ENCODE measurements around the gene SPAG16.

- no peak for TF ChIP-seq CEBPB (IDR thresholded peaks at IDR 0.05)
- TF ChIP-seq TAF1 (IDR thresholded peaks at IDR 0.05; ENCODE audit: low read depth) = no peak
- TF ChIP-seq ZBTB7A (IDR thresholded peaks at IDR 0.05; ENCODE audit: low read depth) = no peak
Observed at GRCh38 chr2:213248637-213249036, 35.6 kb upstream of the SPAG16 start.

Measured in Ishikawa (cell line).